Left ventricle myocardium inferior (tissue), 1 donor: Measurements from ENCODE around the gene ARPP21. TPM values are rescaled to one million over a fixed set of nuclear protein-coding genes. Genes with fewer than 3 reads are reported as not detected.

Source experiments
- DNase-seq: peaks from one replicate; pipeline ENCODE4 v3.0.0-alpha.2; 2020
- H3K27ac ChIP-seq: fragments of 200-600 bp; replicated peaks from 2 replicates; pipeline ENCODE4 v1.8.0; 2021
- H3K27me3 ChIP-seq: fragments of 200-600 bp; 2 replicates; pipeline ENCODE4 v1.8.0; 2021; ENCODE audit warnings: low read depth
- H3K36me3 ChIP-seq: fragments of 200-600 bp; 2 replicates; pipeline ENCODE4 v1.8.0; 2021
- H3K4me1 ChIP-seq: fragments of 200-600 bp; 2 replicates; pipeline ENCODE4 v1.8.0; 2021
- H3K4me3 ChIP-seq: fragments of 200-600 bp; 2 replicates; pipeline ENCODE4 v1.8.0; 2021; ENCODE audit warnings: mild to moderate bottlenecking, moderate library complexity
- H3K9me3 ChIP-seq: fragments of 200-600 bp; replicated peaks from 2 replicates; pipeline ENCODE4 v1.8.0; 2021
- intact Hi-C: fragments of 100-400 bp; cut with micrococcal nuclease; formaldehyde crosslinking; loops from one replicate; pipeline ENCODE4 v1.11.0; 2022
- long read RNA-seq: library from polyadenylated mRNA; unstranded; transcript quantifications from one replicate; pipeline ENCODE4 v2.0.0, GENCODE V29; 2021
- total RNA-seq: library from RNA; stranded (reverse); fragmentation: NEBNext Ultra II Directional; extraction: Animal tissue kit (Norgen Biotek cat#: 25700); gene quantifications from one replicate; pipeline ENCODE4 v1.2.1, GENCODE V29; 2021
- TF ChIP-seq, protein P1 (sequence below): fragments of 200-600 bp; IDR thresholded peaks from 2 replicates; pipeline ENCODE4 v1.8.0; 2021; ENCODE audit warnings: antibody characterized with exemption, mild to moderate bottlenecking, borderline replicate concordance
- donor health status: DM: no; HTN: yes; CAD: no; lungs with severe emphysema.

The ARPP21 gene
- total RNA-seq, result not detected
- long read RNA-seq, result 0 reads

DNA sequence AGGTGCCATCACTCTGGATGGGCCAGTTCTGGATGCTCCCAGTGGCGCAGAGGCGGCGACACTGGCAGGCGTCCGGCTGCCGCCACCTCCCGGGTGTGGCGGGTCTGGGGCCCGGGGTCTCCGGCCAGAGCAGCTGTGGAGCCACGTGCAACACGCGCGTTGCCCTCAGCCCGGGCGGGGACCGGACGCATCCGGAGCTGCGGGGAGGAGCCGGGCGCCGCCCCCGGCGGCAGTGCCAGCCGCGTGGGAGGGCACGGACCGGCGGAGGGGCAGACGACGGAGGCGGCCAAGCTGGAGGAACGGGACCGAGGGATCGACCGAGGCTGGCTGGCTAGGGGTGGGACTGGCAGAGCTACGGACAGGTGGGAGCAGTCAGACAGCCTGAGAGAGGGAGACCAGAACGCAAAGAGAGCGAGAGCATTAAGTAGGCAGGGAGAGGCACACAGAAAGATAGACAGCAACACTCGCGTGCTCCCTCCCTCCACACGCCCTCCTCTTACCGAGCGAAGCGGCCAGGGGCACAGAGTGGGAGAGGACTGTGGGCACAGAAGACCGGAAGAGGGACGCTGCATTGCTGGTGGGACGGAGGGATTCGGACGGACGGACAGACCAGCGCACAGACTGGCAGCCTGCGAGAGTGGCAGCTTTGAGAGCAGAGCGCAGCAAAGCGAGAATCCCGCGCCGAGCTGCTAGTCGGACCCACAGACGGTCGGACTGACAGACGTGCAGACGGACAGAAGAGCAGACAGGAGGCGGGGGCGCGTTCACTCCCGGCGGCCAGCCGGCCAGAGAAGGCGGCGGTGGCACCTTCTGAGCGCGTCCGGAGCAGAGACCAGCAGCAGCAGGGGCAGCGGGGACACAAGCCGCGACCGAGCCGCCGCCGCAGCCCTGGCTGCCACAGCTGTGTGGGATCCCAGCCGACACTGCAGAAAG, at the start of gene ARPP21:
Gene ARPP21, plus strand, starts transcription at position 272 of the 933 bp plus-strand sequence. CDS start 42,227 bp downstream, outside the sequence.
- Histone ChIP-seq H3K27me3 (peaks cover 57% of the 10 kb centered on the region), H3K36me3 (no peaks in the 10 kb centered on the region), H3K9me3 (no peaks in the 10 kb centered on the region), H3K4me3 (peak within 1 kb of the TSS; percentile 60), H3K27ac (no peak within 1 kb of the TSS), H3K4me1 (peaks cover 12% of the 10 kb centered on the region)
- no peak for DNase-seq
- intact Hi-C loops, result no loop called here
- TF ChIP-seq, protein P1, sequence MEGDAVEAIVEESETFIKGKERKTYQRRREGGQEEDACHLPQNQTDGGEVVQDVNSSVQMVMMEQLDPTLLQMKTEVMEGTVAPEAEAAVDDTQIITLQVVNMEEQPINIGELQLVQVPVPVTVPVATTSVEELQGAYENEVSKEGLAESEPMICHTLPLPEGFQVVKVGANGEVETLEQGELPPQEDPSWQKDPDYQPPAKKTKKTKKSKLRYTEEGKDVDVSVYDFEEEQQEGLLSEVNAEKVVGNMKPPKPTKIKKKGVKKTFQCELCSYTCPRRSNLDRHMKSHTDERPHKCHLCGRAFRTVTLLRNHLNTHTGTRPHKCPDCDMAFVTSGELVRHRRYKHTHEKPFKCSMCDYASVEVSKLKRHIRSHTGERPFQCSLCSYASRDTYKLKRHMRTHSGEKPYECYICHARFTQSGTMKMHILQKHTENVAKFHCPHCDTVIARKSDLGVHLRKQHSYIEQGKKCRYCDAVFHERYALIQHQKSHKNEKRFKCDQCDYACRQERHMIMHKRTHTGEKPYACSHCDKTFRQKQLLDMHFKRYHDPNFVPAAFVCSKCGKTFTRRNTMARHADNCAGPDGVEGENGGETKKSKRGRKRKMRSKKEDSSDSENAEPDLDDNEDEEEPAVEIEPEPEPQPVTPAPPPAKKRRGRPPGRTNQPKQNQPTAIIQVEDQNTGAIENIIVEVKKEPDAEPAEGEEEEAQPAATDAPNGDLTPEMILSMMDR, result no peak

GRCh38 chr3:35592589-35593295, 46.6 kb upstream of the ARPP21 start:
- no peak for DNase-seq
- intact Hi-C loops, result no loop called here
- H3K4me1 ChIP-seq, result no peaks in the 10 kb centered on the region

GRCh38 chr3:35594739-35595138, 44.6 kb upstream of the ARPP21 start:
- no peaks in the 10 kb centered on the region for H3K36me3 ChIP-seq
- H3K27me3 ChIP-seq, result no peaks in the 10 kb centered on the region
- H3K4me3 ChIP-seq, result no peak overlapping the region
- H3K4me1 ChIP-seq, result no peaks in the 10 kb centered on the region
- DNase-seq, result no peak
- H3K9me3 ChIP-seq, result peaks cover 8% of the 10 kb centered on the region
- no peak overlapping the region for H3K27ac ChIP-seq
- TF ChIP-seq, protein P1, result no peak
- intact Hi-C loops, result no loop called here

More at GRCh38 chr3:35592589-35593295, 46.6 kb upstream of the ARPP21 start:
- Histone ChIP-seq H3K4me3 (no peak overlapping the region), H3K9me3 (peaks cover 8% of the 10 kb centered on the region), H3K27ac (no peak overlapping the region), H3K36me3 (no peaks in the 10 kb centered on the region), H3K27me3 (no peaks in the 10 kb centered on the region)
- TF ChIP-seq, protein P1, result no peak

DNA sequence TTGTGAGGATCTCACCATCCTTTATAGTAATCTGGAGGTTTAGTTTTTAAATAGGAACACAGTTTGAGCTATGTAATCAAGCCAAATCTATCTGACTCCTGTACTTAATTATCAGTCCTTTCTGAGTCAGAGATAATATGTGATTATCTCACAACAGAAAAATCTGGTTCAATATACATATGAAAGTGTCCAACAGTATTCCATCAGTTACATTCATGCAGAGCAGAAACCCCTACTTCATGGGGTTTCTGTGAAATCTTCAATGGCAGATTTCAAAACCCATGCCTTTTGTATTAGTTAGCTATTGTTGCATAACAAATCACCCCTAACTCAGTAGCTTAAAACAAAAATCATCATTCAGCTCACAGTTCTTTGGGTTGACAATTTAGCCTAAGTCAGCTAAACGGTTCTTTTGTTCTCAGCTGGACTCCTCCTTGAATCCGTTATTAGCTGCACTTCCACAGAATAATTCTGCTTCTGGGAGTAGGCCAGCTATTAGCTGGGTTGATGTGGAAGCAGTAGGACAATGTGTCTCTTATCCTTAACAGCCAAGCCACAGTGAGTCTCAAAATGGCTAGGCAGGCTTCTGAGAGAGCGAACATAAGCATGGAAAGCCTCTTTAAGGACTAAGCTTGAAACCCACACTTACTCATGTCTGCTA, 42.9 kb upstream of the ARPP21 start:
- no peak for DNase-seq
- no peaks in the 10 kb centered on the region for H3K27me3 ChIP-seq
- H3K4me3 ChIP-seq, result no peak overlapping the region
- no peaks in the 10 kb centered on the region for H3K4me1 ChIP-seq
- TF ChIP-seq, protein P1, result no peak
- no peak overlapping the region for H3K27ac ChIP-seq
- no peaks in the 10 kb centered on the region for H3K36me3 ChIP-seq
- intact Hi-C loops, result no loop called here
- peaks cover 8% of the 10 kb centered on the region for H3K9me3 ChIP-seq

DNA sequence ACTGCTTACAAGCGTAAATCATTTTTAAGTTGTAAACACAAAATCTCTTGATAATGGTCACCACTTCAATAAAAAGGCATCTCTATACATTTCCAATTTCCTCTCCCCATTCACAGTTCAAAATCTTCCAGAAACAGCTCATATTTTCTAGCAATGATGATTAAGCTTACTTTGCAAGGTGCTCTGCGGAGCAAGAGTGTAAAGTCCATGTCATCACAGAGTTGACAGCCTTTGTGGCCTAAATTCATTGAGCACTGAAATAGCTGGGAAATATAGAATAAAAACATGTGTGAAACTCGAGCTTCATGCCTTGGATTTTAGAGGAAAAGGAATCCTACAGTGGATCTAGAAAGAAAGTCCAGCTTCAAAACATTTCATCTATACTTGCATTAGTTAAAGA, 41.8 kb upstream of the ARPP21 start:
- no peak overlapping the region for H3K27ac ChIP-seq
- no peak overlapping the region for H3K4me3 ChIP-seq
- no peak for DNase-seq
- TF ChIP-seq, protein P1, result no peak
- peaks cover 8% of the 10 kb centered on the region for H3K9me3 ChIP-seq
- no peaks in the 10 kb centered on the region for H3K4me1 ChIP-seq
- intact Hi-C loops, result no loop called here
- no peaks in the 10 kb centered on the region for H3K27me3 ChIP-seq
- no peaks in the 10 kb centered on the region for H3K36me3 ChIP-seq
